Measurements from ENCODE around the gene MGAT4A. TPM values are rescaled to one million over a fixed set of nuclear protein-coding genes. Genes with fewer than 3 reads are reported as not detected.

MGAT4A gene
- polyA plus RNA-seq, 3 donors = 8.5 to 16.6 (median 12.7) TPM

- 43 to 81% (median 59%) methylated on average over 4 of the region's 4 CpGs for WGBS, 3 donors
- H3K27ac ChIP-seq (ENCODE audit: low read depth, low read length) = no peak overlapping the region
These were observed 20.2 kb downstream of the MGAT4A start for GRCh38 chr2:98710734-98711133.

GRCh38 chr2:98709535-98709934 is 21.4 kb downstream of the MGAT4A start:
- H3K27ac ChIP-seq (ENCODE audit: low read depth, low read length) = no peak overlapping the region

GRCh38 chr2:98708396-98709186 is 22.3 kb downstream of the MGAT4A start:
- no peak overlapping the region for H3K27ac ChIP-seq (ENCODE audit: low read depth, low read length)
- WGBS, 3 donors = 55 to 84% (median 79%) methylated on average over 6 of the region's 6 CpGs

- 67 to 95% (median 88%) methylated on average over 2 of the region's 2 CpGs for WGBS, 3 donors
These were observed 24.3 kb downstream of the MGAT4A start for GRCh38 chr2:98706591-98706990.

GRCh38 chr2:98705333-98705617 is 25.7 kb downstream of the MGAT4A start:
- WGBS, 3 donors = 49 to 91% (median 85%) methylated on average over 3 of the region's 3 CpGs
- no peak overlapping the region for H3K27ac ChIP-seq (ENCODE audit: low read depth, low read length)

More at GRCh38 chr2:98706591-98706990, 24.3 kb downstream of the MGAT4A start:
- no peak overlapping the region for H3K27ac ChIP-seq (ENCODE audit: low read depth, low read length)

GRCh38 chr2:98704499-98705332 is 26.2 kb downstream of the MGAT4A start:
- no peak overlapping the region for H3K27ac ChIP-seq (ENCODE audit: low read depth, low read length)
- 49 to 93% (median 92%) methylated on average over 9 of the region's 9 CpGs for whole genome bisulfite sequencing, 3 donors

- no peak overlapping the region for H3K27ac ChIP-seq (ENCODE audit: low read depth, low read length)
- WGBS, 3 donors = 70 to 89% (median 88%) methylated on average over 5 of the region's 5 CpGs
These were observed 27.2 kb downstream of the MGAT4A start for GRCh38 chr2:98703738-98704137.

GRCh38 chr2:98702858-98703620 is 27.9 kb downstream of the MGAT4A start:
- H3K27ac ChIP-seq (ENCODE audit: low read depth, low read length) = no peak overlapping the region
- WGBS, 3 donors = 37 to 50% (median 39%) methylated on average over 6 of the region's 6 CpGs

GRCh38 chr2:98702127-98702802 is 28.7 kb downstream of the MGAT4A start:
- WGBS, 3 donors = 19 to 75% (median 57%) methylated on average over 8 of the region's 8 CpGs
- no peak overlapping the region for H3K27ac ChIP-seq (ENCODE audit: low read depth, low read length)

- no peak overlapping the region for H3K27ac ChIP-seq (ENCODE audit: low read depth, low read length)
- WGBS, 3 donors = 23 to 60% (median 46%) methylated on average over 1 of the region's 1 CpG
These were observed 29.7 kb downstream of the MGAT4A start for GRCh38 chr2:98701230-98701629.

- H3K27ac ChIP-seq (ENCODE audit: low read depth, low read length) = no peak overlapping the region
- WGBS, 3 donors = 40 to 88% (median 82%) methylated on average over 6 of the region's 6 CpGs
These were observed 32.0 kb downstream of the MGAT4A start for GRCh38 chr2:98698896-98699295.

- WGBS, 3 donors = 82 to 88% (median 86%) methylated on average over 5 of the region's 5 CpGs
- no peak overlapping the region for H3K27ac ChIP-seq (ENCODE audit: low read depth, low read length)
These were observed 33.1 kb downstream of the MGAT4A start for GRCh38 chr2:98697651-98698337.

GRCh38 chr2:98696200-98696599 is 34.7 kb downstream of the MGAT4A start:
- WGBS, 3 donors = 71 to 84% (median 79%) methylated on average over 4 of the region's 4 CpGs
- H3K27ac ChIP-seq (ENCODE audit: low read depth, low read length) = no peak overlapping the region

- H3K27ac ChIP-seq (ENCODE audit: low read depth, low read length) = no peak overlapping the region
- WGBS, 3 donors = 92 to 94% (median 93%) methylated on average over 3 of the region's 3 CpGs
These were observed 35.7 kb downstream of the MGAT4A start for GRCh38 chr2:98695255-98695654.

GRCh38 chr2:98693477-98693876 is 37.5 kb downstream of the MGAT4A start:
- H3K27ac ChIP-seq (ENCODE audit: low read depth, low read length) = no peak overlapping the region
- WGBS, 3 donors = 84 to 87% (median 86%) methylated on average over 5 of the region's 5 CpGs

- 77 to 93% (median 93%) methylated on average over 7 of the region's 7 CpGs for WGBS, 3 donors
These were observed 38.6 kb downstream of the MGAT4A start for GRCh38 chr2:98692090-98693054.

GRCh38 chr2:98691303-98691702 is 39.6 kb downstream of the MGAT4A start:
- no peak overlapping the region for H3K27ac ChIP-seq (ENCODE audit: low read depth, low read length)
- WGBS, 3 donors = 91 to 96% (median 95%) methylated on average over 3 of the region's 3 CpGs

More at GRCh38 chr2:98692090-98693054, 38.6 kb downstream of the MGAT4A start:
- H3K27ac ChIP-seq (ENCODE audit: low read depth, low read length) = no peak overlapping the region
